Kidney (tissue), 14 donors: ENCODE data around the gene ACTA2. TPM values are rescaled to one million over a fixed set of nuclear protein-coding genes. Genes with fewer than 3 reads are reported as not detected.

Experiments used
- DNase-seq, 5 donors: peaks; one replicate each; pipeline ENCODE4 v3.0.0-alpha.2; 2013 to 2020
- FAIRE-seq: peaks from 2 replicates; lab custom pipeline; 2012; peaks lifted over from hg19 to GRCh38; lab: Jason Lieb, UNC
- H3K27ac ChIP-seq, 2 donors: one replicate each; pipeline ENCODE4 v1.7.0; 2013; ENCODE audit warnings: low read depth in 2 of 2, low read length in 2 of 2, inconsistent platforms in 1 of 2
- H3K27me3 ChIP-seq: one replicate; pipeline ENCODE4 v1.7.1; 2013; ENCODE audit warnings: low read length, inconsistent platforms; ENCODE audit not compliant: control insufficient read depth, insufficient read depth
- H3K36me3 ChIP-seq, 3 donors: one replicate each; pipeline versions ENCODE4 v1.7.0 to v1.7.1; 2013; ENCODE audit warnings: low read length in 3 of 3, control low read depth in 1 of 3, inconsistent platforms in 1 of 3; ENCODE audit not compliant: insufficient read depth in 3 of 3, control insufficient read depth in 2 of 3
- H3K4me1 ChIP-seq, 3 donors: one replicate each; pipeline versions ENCODE4 v1.7.0 to v1.7.1; 2013; ENCODE audit warnings: low read length in 3 of 3, inconsistent platforms in 1 of 3, low read depth in 1 of 3; ENCODE audit not compliant: control insufficient read depth in 2 of 3, insufficient read depth in 2 of 3
- H3K4me3 ChIP-seq, 3 donors: one replicate each; pipeline versions ENCODE4 v1.7.0 to v1.8.1; 2013; ENCODE audit warnings: low read length in 3 of 3, control low read depth in 1 of 3, inconsistent platforms in 1 of 3
- H3K9ac ChIP-seq, 3 donors: one replicate each; pipeline versions ENCODE4 v1.7.0 to v1.7.1; 2013; ENCODE audit warnings: low read length in 3 of 3, control low read depth in 1 of 3, inconsistent platforms in 1 of 3
- H3K9me3 ChIP-seq, 3 donors: one replicate each; pipeline versions ENCODE4 v1.7.0 to v1.7.1; 2013; ENCODE audit warnings: low read length in 3 of 3, control low read depth in 1 of 3, inconsistent platforms in 1 of 3; ENCODE audit not compliant: control insufficient read depth in 2 of 3, insufficient read depth in 1 of 3
- CTCF ChIP-seq: IDR thresholded peaks from 3 replicates; pipeline ENCODE4 v1.5.1; 2012; ENCODE audit warnings: mild to moderate bottlenecking, moderate library complexity, borderline replicate concordance; ENCODE audit not compliant: insufficient read depth; ENCODE audit errors: extremely low read depth
- intact Hi-C: fragments of 100-400 bp; cut with DNase I; formaldehyde crosslinking; loops from one replicate; pipeline ENCODE4 v1.11.1; 2022
- polyA plus RNA-seq: library from polyadenylated mRNA; stranded (reverse); fragments of 350-450 nt; fragmentation: Illumina TruSeq; extraction: RNeasy Lipid Tissue Mini Kit (QIAGEN cat#74804); gene quantifications from one replicate; pipeline ENCODE4 v1.2.3, GENCODE V29; 2014; ENCODE audit warnings: low read depth, low replicate concordance; ENCODE audit not compliant: insufficient read depth
- total RNA-seq: library from RNA; stranded (reverse); fragmentation: NEBNext Ultra II Directional; extraction: Animal tissue kit (Norgen Biotek cat#: 25700); gene quantifications from one replicate; pipeline ENCODE4 v1.2.1, GENCODE V29; 2021
- donor health status: control.
- donor health status: control.
- donor health status: control.
- donor health status: control.
- donor health status: control.
- donor health status: DM: yes; HTN: yes; CAD: no.
- donor health status: Normal renal cell carcinoma (clear cell type).

The ACTA2 gene
- total and polyA plus RNA-seq, 2 donors from 2014 or later = 378 to 471 TPM

- Histone ChIP-seq H3K9ac (no peak overlapping the region), H3K27ac (no peak overlapping the region), H3K9me3 (no peaks in the 10 kb centered on the region), H3K36me3 (no peaks in the 10 kb centered on the region), H3K4me3 (no peak overlapping the region), H3K27me3 (no peaks in the 10 kb centered on the region), H3K4me1 (peaks cover 4 to 12% (median 5%) of the 10 kb centered on the region in 3 donors)
- peak; percentile 86 for FAIRE-seq
- TF ChIP-seq CTCF = peak; percentile 76
- intact Hi-C loops = loop anchor here (5.0 kb wide), 1 partner anchor 49 kb away; no protein-coding TSS in a partner anchor
- peak in 3 of 5 donors; percentile 17 to 65 (median 60) for DNase-seq
These were observed 34.1 kb upstream of the ACTA2 start for GRCh38 chr10:88986549-88987242.

GRCh38 chr10:88984525-88984924 lies 32.0 kb upstream of the ACTA2 start:
- Histone ChIP-seq H3K9ac (no peak overlapping the region), H3K36me3 (no peaks in the 10 kb centered on the region), H3K27me3 (no peaks in the 10 kb centered on the region), H3K27ac (no peak overlapping the region), H3K4me3 (no peak overlapping the region), H3K4me1 (peaks cover under 1 to 21% (median 9%) of the 10 kb centered on the region in 3 donors), H3K9me3 (no peaks in the 10 kb centered on the region)
- intact Hi-C loops = no loop called here
- no peak for DNase-seq
- no peak for TF ChIP-seq CTCF
- FAIRE-seq = no peak

DNA sequence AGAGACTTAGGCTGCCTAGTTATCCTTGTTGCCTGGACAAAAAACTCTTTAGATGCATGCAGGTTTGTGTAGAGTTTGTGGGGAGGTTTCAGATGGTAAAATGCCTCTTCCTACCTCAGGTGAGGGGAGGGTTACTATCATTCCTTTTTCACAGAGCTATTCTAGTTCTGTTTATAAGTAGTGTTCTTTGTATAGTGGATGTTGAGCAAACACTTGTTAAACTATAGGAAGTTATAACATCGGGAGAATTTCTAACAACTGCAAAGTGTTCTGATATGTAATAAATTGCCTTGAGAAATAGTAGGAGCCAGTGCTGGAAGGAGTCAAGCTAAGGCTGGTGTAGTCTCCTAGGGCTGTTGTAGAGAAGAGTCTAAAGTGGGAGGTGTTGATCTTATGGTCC lies 31.4 kb upstream of the ACTA2 start:
- Histone ChIP-seq H3K27me3 (no peaks in the 10 kb centered on the region), H3K27ac (no peak overlapping the region), H3K9ac (no peak overlapping the region), H3K36me3 (no peaks in the 10 kb centered on the region), H3K4me3 (no peak overlapping the region), H3K4me1 (peaks cover 0 to 15% (median 6%) of the 10 kb centered on the region in 3 donors), H3K9me3 (no peaks in the 10 kb centered on the region)
- intact Hi-C loops = no loop called here
- TF ChIP-seq CTCF = no peak
- FAIRE-seq (no peak), DNase-seq (no peak)

DNA sequence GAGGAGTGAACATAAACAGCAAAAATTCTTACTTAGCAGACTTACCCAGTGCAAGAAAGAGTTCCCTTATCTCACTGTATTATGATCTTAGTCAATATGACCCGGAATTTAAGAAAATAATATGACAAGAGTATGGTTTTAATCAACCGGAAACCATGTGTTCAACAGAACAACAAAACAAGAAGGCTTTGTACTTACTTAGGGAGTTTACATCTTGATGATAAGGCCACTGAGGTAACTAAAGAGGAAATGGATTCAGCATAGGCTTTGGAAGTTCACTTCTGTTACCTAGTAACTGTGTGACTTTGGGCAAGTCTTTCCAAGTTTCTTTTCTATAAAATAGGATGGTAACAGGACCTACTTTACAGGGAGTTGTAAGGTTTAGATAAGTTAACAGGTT lies 30.6 kb upstream of the ACTA2 start:
- Histone ChIP-seq H3K9me3 (no peaks in the 10 kb centered on the region), H3K9ac (no peak overlapping the region), H3K4me1 (peaks cover 0 to 15% (median 6%) of the 10 kb centered on the region in 3 donors), H3K4me3 (no peak overlapping the region), H3K36me3 (no peaks in the 10 kb centered on the region), H3K27ac (peak overlapping the region in 1 of 2 donors; percentile 10), H3K27me3 (no peaks in the 10 kb centered on the region)
- FAIRE-seq (peak; percentile 19), DNase-seq (no peak)
- intact Hi-C loops = no loop called here
- TF ChIP-seq CTCF = no peak
